ENCODE measurements around the gene CEMP1.
"Not testable (repeated sequence)": the region's sequence is repeated elsewhere in the genome, so short reads cannot be mapped to it uniquely, and the experiment has no call there.

CEMP1 gene

GRCh38 chr16:2531371-2531695 is at the start of gene CEMP1:
CEMP1 (minus strand) TSS chr16:2531408; CDS start chr16:2531073, 335 bp downstream.
- DNase-seq (ENCODE audit: low spot score), result no peak

- DNase-seq (ENCODE audit: low spot score), result not testable (repeated sequence)
These were observed 49.6 kb upstream of the CEMP1 start for GRCh38 chr16:2580818-2581217.

GRCh38 chr16:2580143-2580542 is 48.9 kb upstream of the CEMP1 start:
- DNase-seq (ENCODE audit: low spot score), result not testable (repeated sequence)

- not testable (repeated sequence) for DNase-seq (ENCODE audit: low spot score)
These were observed 47.7 kb upstream of the CEMP1 start for GRCh38 chr16:2578905-2579304.

- not testable (repeated sequence) for DNase-seq (ENCODE audit: low spot score)
These were observed 45.8 kb upstream of the CEMP1 start for GRCh38 chr16:2577044-2577443.

- DNase-seq (ENCODE audit: low spot score), result not testable (repeated sequence)
These were observed 44.6 kb upstream of the CEMP1 start for GRCh38 chr16:2575839-2576238.

GRCh38 chr16:2572704-2573103 is 41.5 kb upstream of the CEMP1 start:
- DNase-seq (ENCODE audit: low spot score), result not testable (repeated sequence)

GRCh38 chr16:2568573-2568972 is 37.4 kb upstream of the CEMP1 start:
- DNase-seq (ENCODE audit: low spot score), result not testable (repeated sequence)

- not testable (repeated sequence) for DNase-seq (ENCODE audit: low spot score)
These were observed 36.3 kb upstream of the CEMP1 start for GRCh38 chr16:2567506-2567905.

- not testable (repeated sequence) for DNase-seq (ENCODE audit: low spot score)
These were observed 29.6 kb upstream of the CEMP1 start for GRCh38 chr16:2560798-2561133.

GRCh38 chr16:2560131-2560797 is 29.1 kb upstream of the CEMP1 start:
- not testable (repeated sequence) for DNase-seq (ENCODE audit: low spot score)

GRCh38 chr16:2557150-2557549 is 25.9 kb upstream of the CEMP1 start:
- DNase-seq (ENCODE audit: low spot score), result not testable (repeated sequence)

- not testable (repeated sequence) for DNase-seq (ENCODE audit: low spot score)
These were observed 23.7 kb upstream of the CEMP1 start for GRCh38 chr16:2554709-2555425.

- not testable (repeated sequence) for DNase-seq (ENCODE audit: low spot score)
These were observed 20.2 kb upstream of the CEMP1 start for GRCh38 chr16:2551420-2551889.

- not testable (repeated sequence) for DNase-seq (ENCODE audit: low spot score)
These were observed 19.2 kb upstream of the CEMP1 start for GRCh38 chr16:2550283-2550878.

GRCh38 chr16:2543771-2544170 is 12.6 kb upstream of the CEMP1 start:
- not testable (repeated sequence) for DNase-seq (ENCODE audit: low spot score)

- DNase-seq (ENCODE audit: low spot score), result not testable (repeated sequence)
These were observed 10.2 kb upstream of the CEMP1 start for GRCh38 chr16:2541409-2541808.

GRCh38 chr16:2540912-2541311 is 9.7 kb upstream of the CEMP1 start:
- not testable (repeated sequence) for DNase-seq (ENCODE audit: low spot score)

- DNase-seq (ENCODE audit: low spot score), result not testable (repeated sequence)
These were observed 8.7 kb upstream of the CEMP1 start for GRCh38 chr16:2539845-2540458.

- DNase-seq (ENCODE audit: low spot score), result not testable (repeated sequence)
These were observed 8.1 kb upstream of the CEMP1 start for GRCh38 chr16:2539192-2539844.

GRCh38 chr16:2537451-2538379 is 6.5 kb upstream of the CEMP1 start, which contains the start of gene PDPK1:
PDPK1 (plus strand) TSS chr16:2538021; CDS start chr16:2538113, 92 bp downstream.
- DNase-seq (ENCODE audit: low spot score), result peak; percentile 95

Measured in AG08395 (cell line).